GM19372 (cell line): ENCODE measurements around the gene UBA6.
"Not testable (repeated sequence)": the region's sequence is repeated elsewhere in the genome, so short reads cannot be mapped to it uniquely, and the experiment has no call there.

ENCODE experiments used
- ATAC-seq: cut with Tn5 transposase; IDR thresholded peaks from one replicate; pipeline ENCODE4 v1.9.1; 2021; ENCODE audit warnings: mild to moderate bottlenecking, low read depth, moderate library complexity; ENCODE audit not compliant: unreplicated experiment

Gene UBA6

DNA sequence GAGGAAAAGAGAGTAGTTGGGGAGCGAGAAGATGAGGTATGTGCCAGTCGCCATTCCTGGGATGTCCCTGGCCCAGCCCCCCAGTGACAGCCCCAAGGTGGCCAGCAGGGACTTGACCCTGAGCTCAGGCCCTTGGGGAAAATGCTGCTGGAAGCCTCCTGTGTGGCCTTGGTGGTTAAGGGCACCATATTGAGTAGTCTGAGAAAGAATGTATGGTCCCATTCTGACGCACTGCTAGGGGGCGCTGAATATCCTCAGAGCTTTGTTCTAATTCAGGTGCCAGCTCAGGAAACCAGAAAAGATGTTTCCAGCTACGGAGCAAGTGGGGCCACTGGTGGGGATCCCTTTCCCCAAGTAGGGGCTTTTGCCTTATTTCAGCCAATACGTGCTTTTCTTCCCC is 14.0 kb upstream of the UBA6 start:
- no peak for ATAC-seq

DNA sequence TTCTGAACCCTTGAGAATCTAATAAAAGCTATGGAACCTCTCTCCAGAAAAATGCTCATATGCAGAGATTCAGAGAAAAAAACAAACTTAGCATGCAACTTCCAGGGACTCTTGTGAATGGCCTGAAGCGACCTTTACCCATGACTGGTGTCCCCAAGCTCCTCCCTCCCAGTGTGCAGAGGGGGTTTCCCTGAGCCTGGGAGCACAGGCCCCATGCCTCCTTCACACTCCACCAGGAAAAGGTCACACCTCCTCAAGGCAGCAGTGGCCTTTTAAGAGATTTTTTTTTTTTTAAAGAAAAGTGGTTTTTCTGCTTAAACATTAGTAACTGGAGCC is 13.3 kb upstream of the UBA6 start:
- no peak for ATAC-seq

DNA sequence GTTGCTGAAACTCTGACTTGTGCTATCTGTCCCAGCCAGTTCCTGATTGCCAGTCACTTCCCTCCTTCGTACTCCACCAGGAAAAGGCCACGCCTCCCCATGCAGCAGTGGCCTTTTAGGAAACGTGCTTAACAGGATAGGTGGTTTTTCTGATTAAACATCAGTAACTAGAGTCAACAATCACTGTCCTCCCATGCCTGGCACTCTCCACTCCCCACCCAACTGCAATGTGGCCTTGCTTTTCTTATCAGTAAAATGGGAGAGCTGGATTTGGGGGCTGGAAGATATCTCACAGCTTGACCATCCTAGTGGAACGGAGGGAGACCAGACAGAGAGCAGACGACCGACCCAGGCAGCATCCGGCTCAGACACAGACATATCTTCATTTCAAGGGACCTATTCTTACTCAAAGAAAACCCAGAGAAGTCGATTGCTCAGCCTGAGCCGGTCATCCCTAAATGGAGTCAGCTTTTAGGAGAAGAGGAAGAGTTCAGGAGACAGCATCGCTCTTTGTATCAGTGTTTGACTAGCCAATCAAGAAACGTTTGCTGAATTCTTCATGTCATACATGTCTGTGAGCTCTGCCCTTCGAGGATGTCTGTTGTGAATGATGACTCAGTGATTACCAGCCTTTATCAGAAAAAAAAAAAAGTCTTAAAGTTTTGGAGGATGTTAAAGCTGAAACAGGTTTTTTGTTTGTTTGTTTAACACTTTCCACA is 12.7 kb upstream of the UBA6 start:
- no peak for ATAC-seq

DNA sequence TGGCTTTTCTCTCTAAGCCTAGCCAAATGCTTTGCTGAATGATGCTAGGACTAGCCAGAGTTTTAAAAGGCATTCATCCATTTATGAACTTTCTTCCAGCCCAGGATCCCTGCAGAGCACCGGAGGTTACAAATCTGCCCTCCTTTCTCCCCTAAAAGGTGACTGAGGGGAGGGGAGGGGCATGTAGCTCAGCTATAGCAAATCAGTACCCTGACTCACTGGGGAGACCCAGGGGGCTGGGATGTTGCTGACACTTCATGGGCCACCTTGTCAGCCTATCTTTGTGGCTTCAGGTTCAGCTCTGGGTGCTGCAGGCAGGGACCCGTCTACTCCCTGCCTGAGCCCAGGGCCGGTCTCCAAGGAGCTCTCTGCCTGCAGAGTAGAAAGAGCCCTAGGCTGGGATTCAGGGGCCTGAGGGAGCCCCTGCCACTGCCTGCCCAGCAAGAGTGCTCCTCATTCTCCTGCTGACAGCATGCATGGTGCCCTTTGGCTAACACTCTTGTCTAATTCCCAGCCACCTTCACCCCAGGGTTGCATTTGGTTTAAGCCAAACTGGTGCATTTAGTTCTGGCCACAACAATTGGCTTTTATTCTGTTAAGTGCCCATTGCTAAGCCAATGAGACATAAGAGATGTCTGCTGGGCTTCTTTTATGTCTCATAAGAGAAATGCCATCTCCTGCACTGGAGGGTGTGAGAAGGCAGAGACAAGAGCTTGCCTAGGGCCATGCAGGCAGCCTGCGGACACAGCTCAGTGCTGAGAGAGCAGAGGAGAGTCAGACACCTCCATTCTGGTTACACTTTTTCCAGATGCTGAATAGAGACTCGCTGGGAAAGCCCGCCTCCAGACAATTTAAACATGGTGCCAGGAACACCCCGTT is 11.9 kb upstream of the UBA6 start:
- no peak for ATAC-seq

DNA sequence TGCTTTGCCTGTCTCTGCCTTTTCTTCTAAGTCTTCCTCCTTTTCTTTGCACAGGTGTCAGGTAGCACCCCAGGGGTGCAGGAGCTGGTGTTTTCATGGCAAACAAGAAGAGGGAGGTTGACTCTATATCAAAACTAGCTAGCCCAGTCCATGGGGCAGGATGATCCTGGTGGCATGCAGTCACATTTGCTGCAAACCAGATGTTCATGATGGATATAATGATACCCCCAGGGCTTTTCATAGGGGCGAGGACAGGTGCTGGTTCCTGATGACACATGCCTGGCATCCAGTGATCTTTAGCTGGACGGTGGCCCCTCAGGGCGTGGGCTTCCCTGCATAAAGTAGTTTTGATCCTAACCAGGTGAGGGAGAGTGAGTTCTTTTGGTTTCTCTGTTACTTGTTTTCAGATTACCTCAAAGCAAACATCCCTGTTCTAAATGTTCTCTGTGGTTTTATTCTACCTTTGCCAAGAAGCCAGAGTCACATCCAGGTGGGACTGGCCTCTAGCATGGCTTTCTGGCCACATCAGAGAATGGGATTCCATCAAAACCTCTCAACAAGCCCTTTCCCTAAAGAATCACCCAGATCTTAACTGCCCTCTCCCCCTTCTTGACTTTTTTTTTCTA is 11.2 kb upstream of the UBA6 start:
- ATAC-seq = no peak

DNA sequence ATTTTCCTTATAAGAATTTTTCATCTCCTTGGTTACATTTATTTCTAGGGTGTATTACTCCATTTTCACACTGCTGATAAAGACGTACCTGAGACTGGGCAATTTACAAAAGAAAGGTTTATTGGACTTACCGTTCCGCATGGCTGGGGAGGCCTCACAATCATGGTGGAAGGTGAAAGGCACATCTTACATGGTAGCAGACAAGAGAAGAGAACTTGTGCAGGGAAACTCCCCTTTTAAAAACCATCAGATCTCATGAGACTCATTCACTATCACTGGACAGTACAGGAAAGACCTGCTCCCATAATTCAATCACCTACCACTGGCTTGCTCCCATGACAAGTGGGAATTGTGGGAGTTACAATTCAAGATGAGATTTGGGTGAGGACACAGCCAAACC is 5.7 kb upstream of the UBA6 start:
- ATAC-seq = not testable (repeated sequence)

DNA sequence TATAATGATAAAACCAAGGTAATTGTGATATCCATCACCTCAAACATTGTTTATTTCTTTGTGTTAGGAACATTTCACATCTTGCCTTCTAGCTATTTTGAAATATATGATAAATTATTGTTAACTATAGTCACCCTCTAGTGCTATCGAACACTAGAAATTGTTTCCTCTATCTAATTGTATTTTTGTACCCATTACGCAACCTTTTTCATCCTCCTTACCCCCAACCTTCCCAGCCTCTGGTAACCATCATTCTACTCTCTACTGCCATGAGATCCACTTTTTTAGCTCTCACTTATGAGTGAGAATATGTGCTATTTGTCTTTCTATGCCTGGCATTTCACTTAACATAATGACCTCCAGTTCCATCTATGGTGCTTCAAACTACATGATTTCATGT is 3.9 kb upstream of the UBA6 start:
- no peak for ATAC-seq

DNA sequence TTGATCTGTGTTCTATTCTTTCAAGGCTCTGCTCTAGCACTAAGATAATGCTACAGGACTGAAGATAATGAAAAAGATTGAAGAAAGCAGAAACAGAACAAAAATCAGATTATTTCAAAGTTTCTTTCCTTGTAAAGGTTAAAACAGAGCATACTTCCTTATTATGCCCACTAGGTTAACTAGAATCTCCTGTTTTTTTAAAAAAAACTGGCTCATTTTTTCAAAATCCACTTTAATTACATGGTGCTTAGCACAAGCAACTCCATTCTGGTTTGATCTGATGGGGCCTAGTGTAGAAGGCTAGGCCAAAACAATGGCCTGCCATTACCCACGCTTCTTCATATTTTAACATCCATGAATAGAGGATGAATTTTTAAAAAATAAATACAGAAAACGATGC is 1.2 kb upstream of the UBA6 start:
- ATAC-seq = no peak

DNA sequence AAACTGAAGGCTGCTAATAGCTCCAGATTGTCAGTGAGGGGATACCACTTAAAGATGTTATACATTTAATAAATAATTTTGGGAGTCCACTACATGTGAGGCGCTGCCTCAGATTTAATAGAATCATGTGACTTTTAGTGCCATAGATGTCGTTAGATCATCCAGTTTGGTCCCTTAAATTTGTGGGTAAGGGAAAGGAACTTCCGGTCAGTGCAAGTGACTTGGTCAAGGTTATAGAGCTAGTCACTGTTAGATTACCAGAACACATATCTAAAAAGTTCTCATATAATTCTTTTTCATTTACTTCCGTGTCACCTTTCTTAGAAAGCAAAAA is 529 bp upstream of the UBA6 start:
- ATAC-seq = no peak

DNA sequence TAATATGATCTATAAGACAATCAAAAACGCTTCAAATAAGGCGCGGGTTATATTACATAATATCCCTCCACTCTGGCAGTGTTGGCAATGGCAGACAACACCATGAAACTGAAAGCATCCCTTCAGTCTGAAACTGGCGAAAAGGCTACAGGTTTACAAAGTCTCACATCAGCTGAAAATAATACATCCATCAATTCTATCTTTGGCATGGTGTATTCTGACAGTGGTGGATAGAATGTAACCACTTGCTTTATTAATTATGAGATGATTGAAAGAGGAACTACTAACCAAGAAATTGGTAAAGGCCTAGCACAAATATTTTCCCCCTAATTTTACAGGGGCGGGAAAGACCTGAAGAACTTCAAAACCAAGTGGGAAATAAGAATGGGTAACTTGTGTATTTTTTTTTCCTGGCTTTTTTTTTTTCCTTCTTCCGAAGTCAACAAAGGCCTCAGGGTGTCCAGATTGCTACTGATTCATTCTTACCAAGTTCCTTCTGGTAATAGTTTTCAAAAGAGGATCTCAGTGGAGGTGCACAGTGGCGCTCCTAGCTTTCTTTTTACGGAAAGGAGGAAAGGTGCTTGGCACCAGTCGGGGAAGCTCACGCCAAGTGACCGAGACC is 728 bp downstream of the UBA6 start:
- peak; percentile 5 for ATAC-seq

DNA sequence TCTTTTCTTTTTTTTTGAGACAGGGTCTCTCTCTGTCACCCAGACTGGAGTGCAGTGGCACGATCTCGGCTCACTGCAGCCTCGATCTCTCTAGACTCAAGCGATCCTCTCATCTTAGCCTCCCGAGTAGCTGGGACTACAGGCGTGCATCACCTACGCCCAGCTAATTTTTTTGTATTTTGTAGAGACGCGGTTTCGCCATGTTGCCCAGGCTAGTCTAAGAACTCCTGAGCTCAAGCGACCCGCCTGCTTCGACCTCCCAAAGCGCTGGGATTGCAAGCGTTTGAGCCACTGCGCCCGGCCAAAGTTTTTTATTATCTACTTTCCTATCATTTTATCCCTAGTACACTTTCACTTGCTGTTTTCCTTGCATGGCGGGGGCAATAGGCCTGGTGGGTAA is 1.4 kb downstream of the UBA6 start:
- no peak for ATAC-seq

DNA sequence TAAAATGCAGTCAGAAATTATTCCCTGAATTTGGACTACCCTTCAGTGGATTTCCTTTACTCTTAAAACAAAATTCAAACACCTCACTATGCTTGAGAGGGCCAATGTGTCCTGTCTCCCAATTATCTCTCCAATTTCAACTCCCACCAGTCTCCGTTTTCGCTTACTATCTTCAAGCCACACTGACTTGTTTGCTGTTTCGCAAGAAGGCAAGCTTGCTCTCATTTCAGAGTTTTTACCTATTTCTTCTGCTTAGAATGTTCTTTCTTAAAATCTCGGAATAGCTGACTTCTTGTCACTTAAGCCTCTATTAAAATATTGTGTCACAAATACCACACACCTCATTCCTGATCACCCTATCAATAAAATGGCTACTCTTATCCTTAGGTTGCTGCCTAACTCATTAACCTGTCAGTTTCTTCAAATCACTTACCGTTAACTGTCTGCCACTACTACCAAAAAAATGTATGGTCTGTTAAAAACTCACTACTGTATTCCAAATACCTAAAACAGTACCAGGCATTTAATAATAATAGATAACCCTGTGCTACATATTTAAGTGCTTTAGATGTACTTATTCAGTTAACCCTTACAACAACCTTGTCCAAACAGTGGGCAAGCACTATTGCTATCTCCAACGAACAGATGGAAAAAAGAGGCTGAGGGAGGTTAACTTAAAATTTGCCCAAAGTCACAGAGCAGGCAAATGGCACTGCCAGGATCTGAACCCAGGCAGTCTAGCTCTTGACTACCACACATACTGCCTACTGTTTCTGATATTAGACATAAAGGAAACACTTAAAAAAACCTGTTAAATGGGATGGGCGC is 2.9 kb downstream of the UBA6 start:
- no peak for ATAC-seq

DNA sequence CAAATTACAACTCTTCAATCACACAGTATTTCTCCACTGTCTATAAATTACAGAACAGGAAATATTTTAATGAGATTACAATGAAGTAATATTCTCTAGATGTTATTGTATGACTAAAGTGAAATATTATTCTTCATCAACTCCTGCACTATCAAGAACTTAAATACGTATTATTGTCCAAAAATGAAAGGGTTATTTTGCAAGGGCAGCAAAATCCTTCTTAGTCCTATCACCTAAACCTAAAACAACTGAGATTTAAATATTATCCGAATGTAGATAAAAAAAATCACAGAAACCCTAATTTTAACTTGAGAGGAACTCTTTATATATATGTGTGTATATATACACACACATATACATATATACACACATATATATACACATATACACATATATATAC is 4.9 kb downstream of the UBA6 start:
- ATAC-seq = no peak

DNA sequence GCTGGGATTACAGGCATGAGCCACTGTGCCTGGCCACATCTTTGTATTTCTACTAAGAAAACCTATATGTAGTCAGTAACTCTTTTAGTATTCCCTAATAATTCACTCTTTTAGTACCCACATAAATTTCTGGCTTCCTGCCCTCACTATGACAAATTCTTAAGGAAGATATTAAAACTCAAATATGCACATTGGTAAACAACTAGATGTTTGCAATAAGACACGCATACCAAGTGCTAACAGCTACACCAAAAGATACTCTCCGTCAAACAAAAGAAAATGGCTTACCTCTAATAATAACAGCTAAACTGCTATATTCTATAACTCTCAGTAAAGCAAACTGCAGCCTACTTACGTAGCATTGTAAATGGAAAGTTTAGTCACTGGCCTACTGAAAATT is 6.3 kb downstream of the UBA6 start:
- no peak for ATAC-seq

DNA sequence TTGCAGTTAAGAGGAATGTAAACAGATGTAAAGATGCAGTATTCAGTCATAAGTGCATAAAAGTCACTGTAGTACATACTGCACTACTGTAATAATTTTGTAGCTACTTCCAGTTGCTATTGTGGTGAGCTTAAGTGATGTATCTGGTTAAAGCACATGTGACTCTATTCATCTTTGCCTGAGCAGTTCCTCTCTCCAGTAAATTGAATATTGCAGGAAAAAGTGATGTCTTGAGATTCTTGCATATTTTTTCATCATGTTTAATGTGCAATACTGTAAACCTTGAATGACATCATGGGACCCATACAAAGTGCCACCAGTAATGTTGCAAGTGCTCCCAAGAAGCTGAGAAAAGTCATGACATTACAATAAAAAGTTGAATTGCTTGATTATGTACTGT is 9.6 kb downstream of the UBA6 start:
- no peak for ATAC-seq

DNA sequence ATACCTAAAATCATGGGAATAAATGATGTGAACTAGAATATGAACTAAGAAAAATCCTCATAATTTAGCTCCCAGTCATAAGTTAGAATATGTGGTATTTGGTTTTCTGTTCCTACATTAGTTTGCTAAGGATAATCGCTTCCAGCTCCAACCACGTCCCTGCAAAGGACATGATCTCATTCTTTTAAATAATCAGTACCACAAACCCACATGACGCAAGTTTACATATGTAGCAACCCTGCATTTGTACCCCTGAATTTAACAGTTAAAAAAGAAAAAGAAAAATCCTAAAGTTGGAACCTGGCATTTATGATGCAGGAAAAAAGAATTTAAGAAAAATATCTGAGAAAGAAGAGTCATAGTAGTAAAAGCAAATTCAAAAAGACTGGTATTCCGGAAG is 13.3 kb downstream of the UBA6 start:
- no peak for ATAC-seq

DNA sequence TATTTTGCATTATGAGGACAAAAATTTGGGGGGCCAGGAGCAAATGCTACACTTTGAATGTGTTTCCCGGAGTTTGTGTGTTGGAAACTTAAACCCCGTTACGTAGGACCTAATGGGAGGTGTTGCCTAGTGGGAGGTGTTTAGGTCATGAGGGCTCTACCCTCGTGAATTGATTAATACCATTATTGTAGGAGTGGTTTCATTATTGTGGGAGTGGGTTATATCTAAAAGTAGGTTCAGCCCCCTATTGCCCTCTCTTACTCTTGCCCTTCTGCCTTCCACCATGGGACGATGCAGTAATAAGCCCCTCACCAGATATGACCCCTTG is 15.5 kb downstream of the UBA6 start:
- no peak for ATAC-seq

DNA sequence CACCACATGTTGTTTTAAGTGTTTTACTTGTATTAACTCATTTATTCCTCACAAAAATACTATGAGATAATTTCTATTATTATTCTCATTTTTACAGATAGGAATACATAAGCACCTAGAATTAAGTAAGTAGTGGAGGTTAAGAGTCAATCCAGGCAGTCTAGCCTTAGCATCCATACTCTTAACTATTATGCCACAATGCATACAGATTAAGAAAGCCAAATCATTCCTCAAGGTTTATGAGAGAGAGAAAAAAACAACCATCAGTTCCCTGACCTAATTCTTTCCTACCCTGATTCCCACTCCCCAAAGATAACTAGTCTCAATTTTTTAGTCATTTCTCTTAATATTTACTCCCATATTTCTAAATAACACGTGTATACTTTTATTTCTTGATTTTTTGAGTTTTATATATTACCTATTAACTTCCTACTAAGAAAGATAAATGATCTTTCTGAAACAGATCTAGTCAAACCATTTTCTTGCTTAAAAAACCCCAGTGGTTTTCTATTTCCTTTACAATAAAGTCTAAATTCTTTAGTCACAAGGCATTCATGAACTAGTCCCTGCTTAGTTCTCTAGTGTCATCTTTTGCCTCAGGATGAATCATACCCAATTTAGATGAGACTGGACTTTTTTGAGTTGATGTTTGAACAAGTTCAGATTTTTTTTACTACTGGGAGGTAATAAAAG is 16.0 kb downstream of the UBA6 start:
- peak; percentile 63 for ATAC-seq

DNA sequence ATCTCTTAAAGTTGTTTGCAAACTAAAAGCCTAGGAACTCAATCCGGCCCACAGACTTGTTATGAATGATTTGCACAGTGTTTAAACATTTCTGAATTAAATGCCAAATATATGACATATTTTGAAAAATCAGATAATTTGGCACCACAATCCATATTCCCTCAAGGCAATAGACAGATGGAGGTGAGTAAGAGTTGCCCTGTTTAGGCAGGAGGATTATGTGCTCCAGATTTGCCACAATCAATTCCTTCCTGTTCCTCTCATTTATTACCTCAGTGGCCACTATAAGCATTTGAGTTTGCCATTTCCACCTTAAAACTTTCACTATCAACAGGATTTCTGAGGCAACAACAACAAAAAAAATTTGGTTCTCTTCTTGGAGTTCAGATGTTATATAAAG is 18.7 kb downstream of the UBA6 start:
- ATAC-seq = no peak

DNA sequence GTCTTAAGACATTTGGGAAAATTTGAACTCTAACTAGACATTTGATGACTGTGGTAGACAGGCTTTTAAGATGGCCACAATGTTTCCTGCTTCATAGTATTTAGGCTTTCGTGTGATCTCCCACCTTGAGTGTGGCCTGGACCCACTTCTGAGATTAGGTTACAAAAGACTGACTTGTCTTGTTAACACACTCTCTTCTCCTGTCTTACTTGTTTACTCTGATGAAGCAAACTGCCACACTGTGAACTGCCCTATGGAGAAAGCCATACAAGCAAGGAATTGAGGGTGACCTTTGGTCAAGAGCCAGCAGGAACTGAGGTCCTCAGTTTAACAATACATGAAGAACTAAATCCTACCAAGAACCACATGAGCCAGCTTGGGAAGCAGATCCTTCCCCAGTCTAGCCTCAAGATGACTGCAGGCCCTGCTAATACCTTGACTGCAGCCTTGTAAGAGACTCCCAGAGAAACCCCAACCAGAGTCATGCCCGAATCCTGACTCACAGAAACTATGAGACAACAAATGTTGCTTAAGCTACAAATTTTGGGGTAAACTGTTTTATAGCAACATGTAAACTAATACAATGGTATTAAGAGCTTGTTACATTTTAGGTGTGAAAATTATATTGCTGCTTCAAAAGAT is 20.3 kb downstream of the UBA6 start:
- no peak for ATAC-seq
